SK-MEL-5 (cell line): ENCODE results near the gene FADD. TPM values are rescaled to one million over a fixed set of nuclear protein-coding genes. Genes with fewer than 3 reads are reported as not detected.
A peak's percentile ranks its signal among the peaks of the same experiment; 100 is the strongest.

Source experiments
- DNase-seq: peaks from one replicate; pipeline ENCODE4 v3.0.0-alpha.2; 2016; ENCODE audit warnings: low read depth, low spot score
- in situ Hi-C: cut with HindIII; loops from 2 replicates; pipeline ENCODE4 v1.10.0; 2016; ENCODE audit warnings: low sequenced_read_pairs, high pct_unique_total_duplicates, low pct_unique_long_range_greater_than_20kb
- total RNA-seq: library from RNA; depleted of rRNA; stranded (reverse); fragments of >200 nt; shearing (Covaris generic); gene quantifications from 2 replicates; pipeline ENCODE4 v1.2.3, GENCODE V29; 2014

Gene FADD
- total RNA-seq, 1 experiment from 2014 or later: 183 TPM

DNA sequence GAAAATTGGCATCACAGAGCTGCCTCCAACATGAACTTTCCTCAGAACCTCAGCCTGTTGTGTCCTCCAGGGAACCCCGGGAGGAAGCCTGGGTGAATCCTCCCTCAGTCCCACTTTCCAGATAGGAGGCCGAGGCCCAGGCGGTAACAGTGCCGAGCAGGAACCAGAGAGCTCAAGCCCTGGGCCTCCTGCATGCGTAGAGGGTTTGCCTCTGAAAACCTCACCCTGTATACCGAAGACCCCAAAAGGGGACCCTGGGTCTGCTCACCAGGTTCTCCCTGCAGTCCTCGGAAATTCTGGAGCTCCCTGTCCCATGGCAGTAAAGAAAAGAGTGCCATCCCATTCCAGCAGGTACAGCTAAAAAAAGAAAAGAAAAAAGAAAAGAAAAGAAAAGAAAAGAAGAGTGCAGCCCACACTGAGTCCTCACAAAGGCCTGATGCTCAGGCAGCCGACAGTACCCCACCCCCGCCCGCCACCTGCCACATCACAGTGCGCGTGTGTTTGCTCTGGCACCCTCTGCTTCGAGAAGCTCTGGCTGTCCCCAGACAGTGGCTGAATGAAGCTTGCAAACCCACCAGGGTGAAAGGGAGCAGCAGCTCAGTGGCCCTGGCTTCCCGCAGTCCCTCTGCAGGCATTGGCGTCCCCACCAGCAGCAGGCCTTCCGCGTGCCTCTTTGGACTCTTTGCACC is 28.4 kb upstream of the FADD start:
- in situ Hi-C loops: loop anchor here (25.0 kb wide), 2 partner anchors 162 to 262 kb away; no protein-coding TSS in a partner anchor

GRCh38 chr11:70175236-70175698 is 27.8 kb upstream of the FADD start:
- peak; percentile 81 for DNase-seq
- in situ Hi-C loops: loop anchor here (25.0 kb wide), 2 partner anchors 163 to 263 kb away; no protein-coding TSS in a partner anchor

More for the DNA sequence above, 28.4 kb upstream of the FADD start:
- DNase-seq: no peak

DNA sequence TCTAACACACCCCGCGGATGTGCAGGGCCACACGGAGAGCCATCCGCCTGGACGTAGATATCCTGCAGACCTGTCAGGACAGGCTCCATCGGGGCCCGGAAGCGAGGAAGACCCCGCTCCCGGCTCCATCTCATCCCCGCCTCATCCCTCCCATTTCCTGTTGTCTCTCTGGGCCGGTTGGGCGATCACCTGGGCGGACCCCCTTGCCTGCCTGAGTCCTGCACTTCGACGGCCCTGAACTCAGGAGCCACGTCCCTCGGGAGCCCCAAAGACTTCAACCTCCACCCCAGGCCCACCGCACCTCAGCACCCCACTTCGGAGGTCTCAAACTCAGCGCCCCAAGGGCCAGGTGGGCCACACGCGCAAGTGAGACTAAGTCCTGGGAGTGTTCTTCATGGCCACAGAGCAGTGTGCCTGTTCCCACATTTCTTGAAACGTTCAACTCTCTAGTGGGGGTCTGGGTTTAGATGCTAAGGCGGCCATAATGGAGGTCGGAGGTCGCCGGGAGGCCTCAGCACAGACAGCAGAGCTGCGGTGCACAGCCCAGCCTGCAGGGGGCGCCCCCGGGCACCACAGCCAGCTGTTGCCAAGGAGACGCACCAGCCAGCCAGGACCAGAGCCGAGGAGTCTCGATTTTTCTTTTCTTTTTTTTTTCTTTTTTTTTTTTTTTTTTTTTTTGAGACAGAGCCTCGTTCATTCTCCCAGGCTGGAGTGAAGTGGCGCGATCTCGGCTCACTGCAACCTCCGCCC is 26.0 kb upstream of the FADD start:
- in situ Hi-C loops: loop anchor here (25.0 kb wide), 2 partner anchors 165 to 265 kb away; no protein-coding TSS in a partner anchor
- DNase-seq: peak; percentile 83

- DNase-seq: no peak
Measured at GRCh38 chr11:70180906-70181305, 22.2 kb upstream of the FADD start.

DNA sequence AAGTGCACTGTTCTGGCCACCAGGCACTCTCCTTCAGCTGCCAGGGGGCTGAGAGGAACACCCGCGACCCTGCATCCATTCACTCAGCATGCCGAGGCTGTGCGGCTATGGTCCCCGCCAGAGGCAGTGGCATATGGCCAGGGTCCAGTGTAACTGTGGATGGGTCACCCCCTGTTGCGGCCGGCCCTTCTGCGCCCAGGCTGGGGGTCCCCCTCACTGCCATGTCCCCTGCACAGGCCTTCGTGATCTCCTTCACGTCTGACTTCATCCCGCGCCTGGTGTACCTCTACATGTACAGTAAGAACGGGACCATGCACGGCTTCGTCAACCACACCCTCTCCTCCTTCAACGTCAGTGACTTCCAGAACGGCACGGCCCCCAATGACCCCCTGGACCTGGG is 20.8 kb upstream of the FADD start:
- in situ Hi-C loops: loop anchor here (10.0 to 25.0 kb wide), 3 partner anchors 77 to 270 kb away; no protein-coding TSS in a partner anchor
- DNase-seq: no peak

More at GRCh38 chr11:70180906-70181305, 22.2 kb upstream of the FADD start:
- in situ Hi-C loops: loop anchor here (10.0 to 25.0 kb wide), 3 partner anchors 76 to 269 kb away; no protein-coding TSS in a partner anchor

DNA sequence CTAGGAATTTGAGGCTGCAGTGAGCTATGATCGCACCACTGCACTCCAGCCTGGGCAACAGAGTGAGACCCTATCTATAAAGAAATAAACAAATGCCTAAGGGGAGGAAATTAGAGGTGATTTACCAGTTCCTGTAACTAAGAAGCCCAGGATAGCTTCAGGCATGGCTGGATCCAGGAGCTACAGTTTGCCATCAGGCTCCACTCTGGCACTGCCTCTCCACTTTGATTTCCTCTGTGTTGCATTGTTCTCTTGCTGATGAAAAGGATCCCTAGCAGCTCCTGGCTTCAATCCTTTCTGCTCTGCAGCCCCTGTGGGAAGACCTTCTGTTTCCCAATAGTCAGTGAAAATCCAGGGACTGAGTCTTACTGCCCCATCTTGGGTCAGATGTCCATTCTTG is 20.1 kb upstream of the FADD start:
- no peak for DNase-seq
- in situ Hi-C loops: loop anchor here (10.0 to 25.0 kb wide), 3 partner anchors 78 to 271 kb away; no protein-coding TSS in a partner anchor

- in situ Hi-C loops: loop anchor here (10.0 to 25.0 kb wide), 3 partner anchors 79 to 271 kb away; no protein-coding TSS in a partner anchor
- no peak for DNase-seq
Measured at GRCh38 chr11:70183483-70184176, 19.5 kb upstream of the FADD start.

DNA sequence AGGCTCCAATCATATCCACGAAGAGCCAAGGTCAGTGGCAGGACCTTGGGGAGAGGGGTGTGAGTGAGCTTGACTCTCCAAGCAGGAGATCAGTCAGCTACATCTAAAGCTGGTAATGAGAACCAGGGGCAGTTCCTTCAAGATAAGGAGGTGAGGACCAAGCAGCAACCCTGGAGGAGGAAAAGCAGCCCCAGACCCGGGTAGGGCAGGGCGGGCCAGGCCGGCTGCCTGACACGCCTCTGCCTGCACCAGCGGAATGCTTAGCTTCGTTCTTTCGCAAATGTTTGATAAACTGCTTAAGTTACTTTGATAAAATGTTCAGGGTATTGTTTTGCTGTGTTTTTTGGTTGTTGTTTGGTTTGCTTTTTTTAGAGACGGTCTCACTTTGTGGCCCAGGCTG is 18.7 kb upstream of the FADD start:
- in situ Hi-C loops: loop anchor here (10.0 to 25.0 kb wide), 3 partner anchors 80 to 272 kb away; no protein-coding TSS in a partner anchor
- no peak for DNase-seq

DNA sequence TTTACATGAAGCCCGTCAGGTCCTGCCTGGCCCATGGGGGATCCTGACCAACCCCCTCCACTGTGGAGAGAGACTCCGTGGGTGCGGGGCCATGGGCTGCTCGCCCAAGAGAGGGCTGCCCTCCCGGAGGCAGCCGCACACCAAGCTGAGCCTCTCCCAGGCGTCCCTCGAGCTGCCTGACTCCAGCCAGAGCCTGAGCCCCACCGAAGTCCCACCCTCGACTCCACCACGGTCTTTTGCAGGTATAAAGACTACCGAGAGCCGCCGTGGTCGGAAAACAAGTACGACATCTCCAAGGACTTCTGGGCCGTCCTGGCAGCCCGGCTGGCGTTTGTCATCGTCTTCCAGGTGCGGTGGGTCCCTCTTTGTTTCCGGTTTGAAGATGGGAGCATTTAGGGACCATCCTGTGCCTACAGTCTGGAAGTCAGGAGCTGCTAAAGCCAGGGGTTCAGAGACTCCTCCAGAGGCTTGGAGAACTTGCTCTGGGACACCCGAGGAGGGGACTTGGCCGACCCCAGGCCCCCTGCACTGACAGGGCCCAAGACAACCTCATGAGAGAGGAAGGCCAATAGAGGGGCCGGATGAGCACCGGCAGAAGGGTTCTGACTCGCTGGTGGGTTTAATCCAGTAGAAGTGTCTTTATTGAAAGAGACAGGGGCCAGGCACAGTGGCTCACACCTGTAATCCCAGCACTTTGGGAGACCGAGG is 17.6 kb upstream of the FADD start:
- in situ Hi-C loops: loop anchor here (10.0 to 25.0 kb wide), 3 partner anchors 81 to 273 kb away; no protein-coding TSS in a partner anchor

GRCh38 chr11:70186420-70186819 is 16.7 kb upstream of the FADD start:
- no peak for DNase-seq
- in situ Hi-C loops: loop anchor here (10.0 to 25.0 kb wide), 3 partner anchors 82 to 274 kb away; no protein-coding TSS in a partner anchor

More for the DNA sequence above, 17.6 kb upstream of the FADD start:
- DNase-seq: no peak

- in situ Hi-C loops: loop anchor here (10.0 to 25.0 kb wide), 3 partner anchors 82 to 275 kb away; no protein-coding TSS in a partner anchor
- DNase-seq: no peak
Measured at GRCh38 chr11:70186936-70187335, 16.2 kb upstream of the FADD start.

DNA sequence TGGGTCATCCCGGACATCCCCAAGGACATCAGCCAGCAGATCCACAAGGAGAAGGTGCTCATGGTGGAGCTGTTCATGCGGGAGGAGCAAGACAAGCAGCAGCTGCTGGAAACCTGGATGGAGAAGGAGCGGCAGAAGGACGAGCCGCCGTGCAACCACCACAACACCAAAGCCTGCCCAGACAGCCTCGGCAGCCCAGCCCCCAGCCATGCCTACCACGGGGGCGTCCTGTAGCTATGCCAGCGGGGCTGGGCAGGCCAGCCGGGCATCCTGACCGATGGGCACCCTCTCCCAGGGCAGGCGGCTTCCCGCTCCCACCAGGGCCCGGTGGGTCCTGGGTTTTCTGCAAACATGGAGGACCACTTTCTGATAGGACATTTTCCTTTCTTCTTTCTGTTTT is 15.3 kb upstream of the FADD start:
- no peak for DNase-seq
- in situ Hi-C loops: loop anchor here (10.0 to 25.0 kb wide), 3 partner anchors 83 to 275 kb away; no protein-coding TSS in a partner anchor

DNA sequence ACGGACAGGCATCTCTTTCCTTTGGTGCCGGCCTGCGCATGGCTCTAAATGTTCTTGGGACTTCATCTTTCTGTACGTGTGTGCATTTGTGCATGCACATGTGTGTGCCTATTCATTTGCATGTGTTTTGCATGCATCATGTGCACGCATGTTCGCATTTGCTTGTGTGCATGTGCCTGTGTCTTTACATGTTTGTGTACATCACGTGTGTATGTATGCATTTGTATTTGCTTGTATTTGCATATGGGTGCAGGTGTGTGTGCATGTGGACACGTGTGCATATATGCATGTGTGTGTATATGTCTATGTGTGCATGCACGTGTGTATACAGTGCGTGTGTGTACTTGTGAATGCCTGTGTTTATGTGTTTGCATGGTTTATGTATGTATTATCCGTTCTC is 13.5 kb upstream of the FADD start:
- in situ Hi-C loops: loop anchor here (10.0 to 25.0 kb wide), 3 partner anchors 85 to 277 kb away; no protein-coding TSS in a partner anchor

GRCh38 chr11:70191495-70192140 is 11.5 kb upstream of the FADD start:
- in situ Hi-C loops: loop anchor here (25.0 kb wide), 2 partner anchors 179 to 279 kb away; no protein-coding TSS in a partner anchor

More for the DNA sequence above, 13.5 kb upstream of the FADD start:
- DNase-seq: no peak

GRCh38 chr11:70192666-70193410 is 10.3 kb upstream of the FADD start:
- no peak for DNase-seq
- in situ Hi-C loops: loop anchor here (25.0 kb wide), 2 partner anchors 181 to 281 kb away; no protein-coding TSS in a partner anchor

More at GRCh38 chr11:70191495-70192140, 11.5 kb upstream of the FADD start:
- DNase-seq: peak; percentile 92
